Lower leg skin (tissue), 3 donors: ENCODE data around the gene GLRX.

Source experiments
- CTCF ChIP-seq, 3 donors: fragments of 450-650 bp; IDR thresholded peaks; one replicate each; pipeline ENCODE4 v1.5.1; 2016; ENCODE audit warnings: antibody characterized with exemption in 3 of 3, mild to moderate bottlenecking in 3 of 3, moderate library complexity in 2 of 3
- POLR2A ChIP-seq, 2 donors: fragments of 450-650 bp; IDR thresholded peaks; one replicate each; pipeline ENCODE4 v1.6.1; 2016 to 2017; ENCODE audit warnings: antibody characterized with exemption in 2 of 2, mild to moderate bottlenecking in 1 of 2, moderate library complexity in 1 of 2

- TF ChIP-seq CTCF (IDR thresholded peaks at IDR 0.05) (no peak), POLR2A (IDR thresholded peaks at IDR 0.05) (no peak)
These were observed 30.8 kb downstream of the GLRX start for GRCh38 chr5:95791751-95792150.
